ENCODE results near the gene DIRAS1.

- TF ChIP-seq CTCF (IDR thresholded peaks at IDR 0.05) = no peak
- TF ChIP-seq POLR2A (IDR thresholded peaks at IDR 0.05) = no peak
These were observed 20.4 kb downstream of the DIRAS1 start for GRCh38 chr19:2700660-2701360.
